GM21723 (cell line): ENCODE data around the gene LHX4.

ENCODE experiments used
- ATAC-seq: cut with Tn5 transposase; IDR thresholded peaks from one replicate; pipeline ENCODE4 v1.9.1; 2021; ENCODE audit warnings: mild to moderate bottlenecking, moderate library complexity; ENCODE audit not compliant: unreplicated experiment

Gene LHX4

DNA sequence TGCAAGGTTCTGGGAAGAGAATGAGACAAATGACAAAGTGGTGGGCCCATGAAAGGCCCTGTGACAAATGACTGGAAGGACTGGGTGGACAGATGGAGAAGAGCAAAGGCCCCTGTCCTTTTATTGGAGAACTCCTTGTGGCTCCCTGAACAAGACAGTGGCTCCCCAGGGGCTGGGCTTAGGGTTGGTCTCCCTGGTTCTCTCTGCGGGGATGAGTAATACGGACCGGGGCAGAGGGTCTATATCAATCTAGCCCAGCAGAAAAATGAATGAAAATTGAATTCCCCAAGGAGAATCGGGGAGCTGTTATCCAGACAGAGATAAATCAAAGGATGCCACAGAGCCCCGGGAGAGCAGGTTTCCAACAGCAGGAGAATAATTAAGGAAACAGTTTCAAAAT lies 5.2 kb upstream of the LHX4 start:
- no peak for ATAC-seq

DNA sequence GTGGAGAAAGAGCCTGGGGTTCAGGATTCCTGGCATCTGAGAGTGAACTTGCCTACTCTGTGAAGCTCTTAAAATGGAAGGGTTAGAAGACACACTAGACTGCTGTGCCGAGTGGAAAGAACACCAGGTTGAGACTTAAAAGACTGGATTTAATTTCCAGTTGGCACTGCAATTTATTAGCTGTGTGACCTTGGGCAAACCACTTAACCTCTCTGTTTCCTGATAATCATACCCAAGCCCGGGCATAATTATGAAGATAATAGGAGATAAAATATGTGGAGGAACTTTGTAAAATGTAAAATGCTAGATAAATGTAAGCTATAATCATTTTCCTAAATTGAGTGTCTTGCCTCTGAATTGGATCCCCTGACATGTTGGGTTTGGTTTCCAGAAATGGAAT lies 4.7 kb upstream of the LHX4 start:
- ATAC-seq = no peak

DNA sequence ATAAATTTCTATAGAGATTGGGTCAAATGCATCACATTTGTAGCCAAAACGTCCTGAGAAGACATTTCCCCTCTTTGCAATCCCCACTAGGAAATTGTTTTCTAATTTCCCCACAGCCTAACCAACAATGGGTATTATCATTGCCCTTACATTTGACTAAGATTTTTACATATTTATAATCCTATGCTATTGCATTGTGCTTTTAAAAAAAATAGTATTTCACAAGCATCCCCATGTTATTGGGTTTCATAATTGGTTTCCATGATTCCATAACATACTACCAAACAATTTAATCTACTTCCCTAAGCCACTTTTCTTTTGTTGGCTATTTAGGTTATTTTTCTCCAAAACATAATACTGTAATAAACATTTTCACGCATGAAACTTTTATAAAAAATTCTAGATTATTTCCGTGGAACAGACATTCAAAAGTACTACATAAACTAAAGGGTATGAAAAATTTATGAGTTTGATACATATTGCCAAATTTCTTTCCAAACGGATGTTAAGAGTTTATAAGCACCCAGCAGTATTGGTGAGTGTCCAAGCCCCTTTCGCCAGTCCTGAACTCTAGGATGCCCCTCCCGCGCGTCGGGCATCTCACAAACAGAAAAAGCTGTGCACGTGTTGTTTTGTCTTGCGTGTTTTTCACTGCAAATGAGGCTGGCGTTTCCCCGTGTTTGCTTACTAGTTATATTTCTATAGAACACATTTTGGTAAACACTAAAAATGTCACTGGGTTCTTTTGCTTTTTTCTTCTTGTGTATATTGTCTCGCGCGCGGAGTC lies 2.0 kb upstream of the LHX4 start:
- ATAC-seq = no peak

DNA sequence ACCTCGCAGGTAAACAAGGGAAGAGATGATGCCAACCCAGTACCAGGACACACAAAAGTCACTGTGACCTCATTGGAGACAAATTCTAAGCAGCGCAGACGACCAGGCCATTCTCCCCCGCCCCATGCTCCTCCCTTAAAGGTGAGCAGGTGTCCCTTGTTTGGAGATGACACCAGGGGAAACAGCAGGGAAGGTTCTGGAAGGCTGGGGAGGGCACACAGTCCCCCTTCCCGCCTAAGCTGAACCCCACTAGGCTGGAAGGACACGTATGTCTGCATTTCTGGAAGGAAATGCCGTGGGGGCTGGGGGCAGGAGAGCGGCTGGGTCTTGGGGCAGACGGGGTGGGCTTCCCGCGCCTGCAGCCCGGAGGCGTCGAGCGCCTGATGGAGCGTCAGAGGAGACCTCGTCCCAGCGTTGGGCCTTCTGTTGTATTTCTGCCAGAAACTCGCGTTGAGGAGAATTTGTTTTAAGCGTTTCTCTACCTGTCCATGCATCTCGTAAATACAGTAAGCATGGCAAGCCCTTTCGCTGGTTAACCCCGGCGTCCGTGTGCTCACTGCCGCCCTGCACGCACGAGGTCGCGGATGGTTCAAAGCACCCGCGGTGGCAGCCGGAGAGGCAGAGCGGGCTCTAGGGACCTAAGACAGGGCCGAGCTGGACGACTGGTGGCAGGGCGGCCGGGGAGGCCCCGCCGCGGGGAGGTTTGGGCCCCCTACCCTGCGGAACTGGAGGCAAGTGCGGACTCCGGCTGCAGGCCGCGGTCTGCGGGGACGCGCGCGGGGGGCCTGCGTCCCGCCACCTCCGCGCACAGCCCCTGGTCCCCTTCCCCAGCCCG lies 1.2 kb upstream of the LHX4 start:
- no peak for ATAC-seq

DNA sequence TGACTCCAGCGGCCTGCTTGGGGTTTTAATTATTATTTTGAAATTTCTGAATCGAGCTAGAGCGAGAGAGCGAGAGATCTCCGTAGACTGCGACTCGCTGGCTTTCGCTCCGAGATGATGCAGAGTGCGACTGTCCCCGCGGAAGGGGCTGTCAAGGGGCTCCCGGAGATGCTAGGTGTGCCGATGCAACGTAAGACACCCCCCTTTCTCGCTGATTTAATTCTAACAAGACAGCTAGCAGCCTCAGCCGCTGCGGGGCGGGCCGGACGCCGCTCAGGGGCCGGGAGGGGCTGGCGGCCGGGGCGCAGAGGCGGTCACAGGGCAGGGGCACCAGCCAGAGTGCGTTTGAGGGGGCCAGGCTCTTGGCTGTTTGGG lies 339 bp downstream of the LHX4 start:
- ATAC-seq = peak; percentile 18

DNA sequence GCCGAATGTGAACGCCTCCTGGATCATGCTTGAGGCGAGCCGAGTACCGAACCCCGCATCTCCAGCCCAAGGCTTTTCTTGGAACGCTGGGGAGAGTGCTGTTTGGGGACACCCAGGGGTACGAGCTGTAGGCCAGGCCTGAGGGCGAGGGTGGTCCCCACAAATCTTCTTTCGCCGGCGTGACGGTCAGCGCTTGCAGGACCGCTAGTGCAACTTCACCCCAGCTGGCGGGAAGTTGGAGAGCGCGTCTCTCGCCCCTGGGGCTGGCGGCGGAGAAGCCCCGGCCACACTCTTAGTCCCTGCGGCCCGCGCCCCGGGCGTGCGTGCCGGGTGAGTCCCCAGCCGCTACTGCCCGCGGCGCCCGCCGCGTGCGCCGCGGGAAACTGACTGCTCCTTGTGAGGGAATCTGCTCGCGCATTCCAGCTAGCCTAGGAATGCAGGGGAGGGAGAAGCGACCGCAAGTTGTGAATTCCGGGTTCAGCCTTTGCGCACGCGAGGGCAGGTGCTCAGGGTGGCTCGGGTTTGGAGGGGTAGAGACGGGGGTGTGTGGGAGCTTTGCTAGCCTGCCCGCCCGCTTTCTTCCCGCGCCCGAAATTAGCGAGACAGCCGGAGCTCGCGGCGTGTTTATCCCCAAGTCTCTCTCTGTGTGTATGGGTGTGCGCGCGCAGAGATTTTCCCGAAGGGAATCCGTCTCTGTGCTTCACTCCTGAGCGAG lies 884 bp downstream of the LHX4 start:
- ATAC-seq = peak; percentile 17

DNA sequence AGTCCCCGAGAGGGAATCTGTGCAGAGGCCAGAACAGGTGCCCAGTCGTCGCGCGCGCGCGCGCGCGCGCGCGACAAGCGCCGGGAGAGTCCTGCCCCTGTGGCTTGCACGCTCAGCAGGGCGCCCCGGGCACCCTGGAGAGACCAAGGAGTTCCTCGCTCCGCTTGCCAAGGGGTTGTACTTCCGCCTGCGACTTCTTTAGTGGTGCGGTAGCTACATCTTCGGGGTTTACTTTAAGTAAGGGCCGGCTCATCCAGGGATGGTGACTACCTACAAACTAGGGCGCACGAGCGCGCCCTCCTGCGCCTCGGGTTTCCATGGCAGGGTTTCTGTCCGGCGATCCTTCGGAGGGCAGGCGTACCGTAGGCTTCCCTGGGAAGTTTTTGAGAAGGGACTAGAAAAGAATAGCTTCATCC lies 1.4 kb downstream of the LHX4 start:
- no peak for ATAC-seq

DNA sequence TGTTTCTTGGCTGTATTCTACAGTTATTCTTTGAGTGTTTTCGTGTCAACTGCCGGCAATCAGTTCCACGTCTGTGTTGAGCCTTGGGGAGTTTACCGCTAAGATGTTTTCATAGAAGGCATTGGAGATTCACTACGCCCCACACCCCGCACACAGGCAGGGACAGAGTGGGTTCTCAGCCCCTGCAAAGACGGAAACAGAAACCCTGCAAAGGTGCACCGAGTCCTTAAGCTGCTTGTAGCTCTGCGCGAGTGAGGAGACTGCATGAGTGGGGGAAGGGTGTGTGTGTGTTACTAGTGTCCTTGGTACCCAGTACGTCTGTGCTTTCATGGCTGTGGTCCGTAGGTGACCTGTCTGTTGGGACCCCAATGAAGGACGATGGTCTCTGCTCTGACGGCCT lies 1.9 kb downstream of the LHX4 start:
- ATAC-seq = no peak

DNA sequence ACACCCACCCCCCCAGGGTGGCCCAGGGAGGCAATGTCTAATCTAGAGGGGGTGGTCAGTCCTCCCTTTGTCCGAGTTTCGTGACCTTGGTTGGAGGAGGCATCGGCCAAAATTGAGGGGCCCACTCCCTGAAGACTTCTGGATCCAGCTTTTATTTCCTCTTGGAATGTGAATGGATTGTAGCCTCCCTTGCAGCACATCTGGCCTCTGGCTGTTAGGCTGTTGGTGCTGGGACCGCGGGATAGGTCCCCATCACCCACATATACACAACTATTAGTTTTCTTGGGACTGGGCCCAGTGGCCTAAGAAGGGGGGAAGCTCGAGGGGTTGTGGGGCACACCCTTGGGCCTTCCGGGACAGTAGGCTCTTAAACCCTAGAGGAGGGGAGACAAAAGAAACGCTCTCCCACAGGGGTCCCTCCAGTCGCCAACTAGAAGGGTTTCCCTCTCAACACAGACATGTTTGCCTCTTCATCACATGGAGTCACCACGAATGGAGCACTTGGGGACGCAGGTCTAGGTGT lies 2.5 kb downstream of the LHX4 start:
- no peak for ATAC-seq

DNA sequence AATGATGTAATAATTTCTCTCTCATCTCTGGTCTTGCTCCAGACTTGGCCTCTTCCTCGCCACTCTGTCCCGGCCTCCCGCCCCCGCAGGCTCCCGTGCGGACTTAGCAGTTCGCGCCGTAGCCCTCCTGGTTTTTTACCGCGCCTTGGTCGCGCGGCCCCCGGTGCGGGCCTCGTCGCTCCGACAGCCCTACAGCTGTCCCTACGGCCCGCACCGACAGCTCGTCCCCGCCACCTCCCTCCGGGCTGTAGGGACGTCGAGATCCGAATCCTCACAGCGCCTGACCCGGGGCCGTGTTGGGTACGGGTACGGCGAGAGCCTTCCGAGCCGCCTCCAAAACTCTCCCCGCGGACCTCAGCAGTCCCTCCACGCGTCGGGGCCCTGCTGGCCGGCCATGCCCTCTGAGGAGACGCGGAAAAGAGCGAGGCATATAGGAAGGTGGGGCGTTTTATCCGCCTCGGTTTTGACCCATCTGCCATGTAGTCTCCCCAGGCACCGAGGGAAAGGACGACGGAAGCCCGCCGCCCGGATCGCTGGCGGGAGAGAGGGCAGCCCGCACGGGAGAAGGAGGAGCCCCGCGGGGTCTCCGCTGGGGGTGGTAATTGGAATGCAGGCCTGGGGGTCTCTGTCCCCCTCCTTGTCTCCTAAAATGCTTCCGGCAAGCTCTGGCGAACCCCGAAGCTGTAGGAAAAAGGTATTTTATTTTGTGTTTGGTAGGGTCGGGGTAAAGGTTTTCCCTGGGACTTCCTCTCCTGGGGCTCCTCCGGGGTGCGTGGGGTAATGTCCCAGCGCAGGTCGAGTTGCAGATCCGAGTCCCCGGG lies 3.3 kb downstream of the LHX4 start:
- ATAC-seq = no peak

DNA sequence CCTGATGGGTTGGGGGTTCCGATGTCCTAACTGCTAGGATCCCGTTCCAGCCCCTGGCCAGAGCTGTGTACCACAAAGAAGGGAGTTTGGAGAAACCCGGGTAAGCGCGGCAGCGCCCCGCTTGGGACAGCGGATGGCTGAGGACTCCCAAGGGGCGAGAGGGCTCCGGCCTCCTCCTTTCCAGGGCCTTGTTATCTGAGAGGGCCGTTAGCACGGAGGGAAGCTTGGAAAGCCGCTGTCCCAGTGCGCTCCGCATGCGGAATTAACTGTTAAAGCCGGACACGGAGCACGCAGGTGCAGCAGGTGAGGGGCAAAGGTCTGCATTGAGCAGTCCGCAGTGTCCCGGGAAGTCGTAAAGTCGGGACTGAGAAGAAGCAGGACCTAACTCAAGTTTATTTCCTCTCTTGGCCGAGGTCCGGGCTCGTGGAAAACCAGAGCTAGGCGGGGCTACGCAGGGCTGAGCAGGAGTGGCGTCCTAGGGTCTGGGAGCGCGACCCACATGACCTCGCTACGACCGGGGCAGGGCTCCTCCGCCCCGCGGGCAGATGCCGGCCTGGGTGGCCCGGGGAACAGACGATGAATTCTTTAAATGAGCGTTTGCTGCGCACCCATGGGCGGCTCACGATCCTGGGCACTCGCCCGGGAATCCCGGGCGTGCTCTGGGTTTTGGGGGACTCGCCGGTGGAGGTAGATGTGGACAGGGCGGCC lies 4.5 kb downstream of the LHX4 start:
- no peak for ATAC-seq

DNA sequence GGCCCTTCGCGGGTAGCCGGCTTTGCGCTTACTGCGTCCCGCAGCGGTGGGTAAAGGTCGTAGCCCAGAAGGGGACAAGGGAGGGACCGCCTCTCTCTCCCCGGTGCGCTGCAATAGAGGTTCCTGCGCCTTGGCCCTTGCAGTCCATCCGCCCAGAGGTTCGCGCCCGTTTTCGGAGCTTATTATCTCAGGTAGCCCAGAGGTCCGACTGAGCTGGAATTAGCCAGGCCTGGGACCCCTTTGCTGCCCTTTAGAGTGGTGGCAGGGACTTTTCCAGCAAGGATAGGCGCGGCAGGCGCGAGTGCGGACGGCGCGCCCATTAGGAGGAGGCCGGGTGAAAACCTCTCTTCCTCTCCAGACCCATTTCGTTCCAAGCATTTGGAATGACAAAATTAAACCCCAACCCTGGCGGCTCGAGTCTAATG lies 5.0 kb downstream of the LHX4 start:
- ATAC-seq = no peak

DNA sequence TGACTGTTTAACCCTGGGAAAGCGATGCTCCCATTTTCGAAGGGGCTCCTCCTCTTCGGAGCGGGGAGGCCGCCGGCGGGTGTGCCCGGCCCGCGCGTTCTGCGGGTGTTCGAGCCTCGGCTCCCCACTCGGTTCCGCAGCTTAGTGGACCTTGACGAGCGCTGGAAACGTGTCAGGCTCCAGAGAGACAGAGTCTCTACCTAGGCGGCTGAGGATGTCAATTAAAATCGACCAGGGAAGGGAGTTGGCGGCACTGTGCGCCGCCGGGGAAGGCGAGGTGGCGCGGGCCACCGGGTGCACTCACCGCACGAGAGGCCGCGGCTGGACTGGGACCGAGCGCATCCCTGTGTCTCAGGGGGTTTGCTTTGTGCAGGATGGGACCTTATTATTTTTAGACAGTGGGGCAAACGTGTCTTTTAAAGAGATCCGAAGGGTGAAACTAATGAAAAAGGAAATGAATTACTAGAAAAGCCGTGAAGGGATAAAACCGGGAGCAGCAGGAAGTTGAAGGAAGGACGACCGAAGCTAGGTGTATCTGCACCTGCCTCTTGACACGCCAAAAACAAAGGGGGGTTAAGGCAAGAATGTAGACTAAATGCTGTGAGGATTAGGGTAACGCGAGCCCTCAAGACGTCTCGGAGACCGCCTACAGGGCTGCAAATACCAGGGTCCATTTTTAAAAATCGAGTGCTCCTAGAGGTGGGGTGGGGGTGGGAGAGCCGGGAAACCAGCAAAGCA lies 5.6 kb downstream of the LHX4 start:
- ATAC-seq = no peak

DNA sequence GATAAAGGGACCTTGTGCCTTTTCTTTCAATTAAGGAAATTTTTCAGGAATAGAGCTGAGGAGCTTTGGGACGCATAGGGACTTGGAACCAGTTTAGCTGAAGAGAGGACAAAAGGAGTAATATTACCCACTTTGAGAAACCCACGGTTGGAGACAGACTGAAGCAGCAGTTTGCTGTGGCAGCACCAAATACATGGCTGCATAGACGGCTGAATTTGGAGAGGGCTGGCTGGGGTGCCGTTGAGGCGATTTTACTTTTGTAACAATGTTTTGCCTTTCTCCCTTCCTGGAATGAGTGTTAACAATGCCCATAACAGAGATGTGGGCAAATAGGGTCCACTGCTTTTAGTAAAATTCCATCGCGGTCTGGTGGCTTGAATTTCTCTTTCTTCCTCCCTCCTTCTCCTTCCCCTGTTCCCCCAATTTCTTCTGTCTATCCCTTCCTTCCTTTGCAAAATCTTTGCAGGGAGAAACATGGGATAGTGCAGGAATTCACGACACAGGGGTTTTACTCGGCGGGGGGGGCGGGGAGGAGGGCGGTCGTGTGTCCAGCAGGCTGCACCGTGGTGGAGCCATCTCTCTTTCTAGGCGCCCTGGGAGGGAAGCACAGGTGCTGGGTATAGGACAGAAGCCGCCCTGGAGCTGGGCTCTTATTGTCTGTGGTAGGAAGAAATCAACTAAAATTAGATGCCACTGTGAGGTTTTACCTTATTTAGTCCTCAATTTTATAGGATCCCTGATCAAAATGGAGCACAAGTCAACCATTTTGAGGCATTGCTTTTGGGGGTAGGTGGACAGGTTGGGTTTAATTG lies 6.8 kb downstream of the LHX4 start:
- no peak for ATAC-seq

DNA sequence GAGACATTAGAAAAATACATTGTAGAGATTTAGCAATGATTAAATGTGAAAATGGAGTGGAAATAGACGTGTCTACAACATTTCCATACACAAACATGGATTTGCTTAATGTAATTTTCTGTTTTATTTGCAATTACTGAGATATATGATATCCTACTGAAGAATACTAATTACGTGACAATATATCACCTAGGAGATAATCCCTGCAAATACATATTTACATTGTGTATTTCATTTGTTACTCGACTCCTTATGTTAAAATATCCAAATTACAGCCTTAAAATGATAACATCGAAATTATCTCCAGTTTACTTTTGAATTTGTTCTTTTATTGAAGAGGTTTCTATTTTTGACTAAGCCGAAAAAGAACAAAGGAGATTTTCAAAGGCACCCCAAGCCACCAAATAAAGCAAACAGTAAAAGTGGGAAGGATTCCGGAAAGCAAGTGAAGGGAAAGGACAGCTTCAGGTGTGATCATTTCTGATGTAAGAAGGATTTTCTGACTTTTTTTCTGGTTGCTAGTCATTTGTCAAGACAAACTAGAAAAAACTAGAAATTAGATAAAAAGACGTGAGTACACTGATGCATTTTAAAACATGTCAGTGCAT lies 7.9 kb downstream of the LHX4 start:
- no peak for ATAC-seq

DNA sequence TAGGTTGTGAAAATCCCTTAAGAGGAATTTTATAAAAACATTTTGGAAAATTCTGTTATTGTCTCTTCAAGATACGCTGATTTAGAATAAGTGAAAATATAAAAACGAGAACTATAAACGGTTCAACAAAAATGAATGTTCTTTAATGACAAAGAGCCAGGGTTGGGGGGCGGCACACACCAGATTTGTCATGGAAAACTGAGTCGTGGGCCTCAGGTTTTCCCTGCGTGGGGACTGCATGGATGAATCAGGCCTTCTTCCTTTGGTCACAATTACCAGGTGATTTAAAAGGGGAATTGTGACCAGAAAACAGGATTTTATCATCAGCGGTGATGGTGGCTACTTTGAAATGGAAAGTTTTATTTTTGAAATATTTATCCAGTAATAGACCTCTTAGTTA lies 8.6 kb downstream of the LHX4 start:
- no peak for ATAC-seq

DNA sequence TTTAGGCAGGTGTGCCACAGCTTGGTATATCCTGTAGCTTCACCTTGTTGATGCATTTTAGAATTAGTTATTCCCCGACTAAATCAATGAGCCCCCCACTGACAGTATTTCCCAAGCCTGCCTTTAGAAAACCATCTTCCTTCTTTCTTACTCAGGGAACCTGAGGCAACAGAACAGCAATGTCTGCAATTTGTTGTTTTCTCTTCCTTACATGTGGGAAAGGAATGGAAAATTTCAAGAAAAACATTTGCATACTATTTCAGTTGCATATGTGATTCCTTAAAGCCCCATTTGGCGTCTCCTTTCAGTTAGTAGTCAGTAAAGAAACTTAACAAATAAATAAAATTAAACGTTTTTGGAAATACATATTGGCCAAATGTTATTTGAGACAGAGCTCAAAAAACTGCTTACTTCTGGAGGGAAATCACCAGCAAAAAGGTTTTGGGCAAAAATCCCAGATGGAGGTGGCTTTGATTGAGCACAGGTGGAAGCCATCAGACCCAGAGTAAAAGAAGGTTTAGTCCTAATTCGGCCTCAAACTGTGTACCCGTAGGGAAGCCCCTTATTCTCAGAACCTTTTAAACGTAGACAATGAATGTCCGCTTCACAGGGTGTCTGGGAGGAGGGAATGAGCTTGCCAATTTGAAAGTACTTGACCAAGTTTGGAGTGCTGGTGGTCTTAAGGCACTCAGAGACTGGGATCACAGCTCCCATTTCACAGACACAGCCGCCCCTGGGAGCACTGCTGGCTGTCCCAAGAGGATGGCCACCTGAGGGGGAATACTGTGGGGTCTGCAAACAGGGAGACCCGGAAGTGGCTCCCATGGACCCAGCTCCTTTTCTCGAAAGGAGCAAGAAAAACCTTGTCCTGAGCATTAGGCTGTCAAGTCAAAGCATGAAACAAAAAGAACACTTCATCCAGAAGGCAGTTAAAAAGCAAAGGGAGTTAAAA lies 9.4 kb downstream of the LHX4 start:
- ATAC-seq = no peak
